Measurements from ENCODE around the gene ATRIP.

ATRIP gene

GRCh38 chr3:48410205-48411040, 36.1 kb upstream of the ATRIP start:
- Histone ChIP-seq H3K27me3 (ENCODE audit: insufficient read depth, poor library complexity, severe bottlenecking) (no peaks in the 10 kb centered on the region), H3K9me3 (ENCODE audit: severe bottlenecking) (no peaks in the 10 kb centered on the region), H3K36me3 (ENCODE audit: low read depth) (peaks cover 96% of the 10 kb centered on the region), H3K4me1 (ENCODE audit: insufficient read depth, poor library complexity, severe bottlenecking) (no peaks in the 10 kb centered on the region), H3K4me3 (ENCODE audit: severe bottlenecking) (no peak overlapping the region), H3K27ac (ENCODE audit: poor library complexity, severe bottlenecking) (no peak overlapping the region)
- ATAC-seq (ENCODE audit: low read depth) (no peak), DNase-seq (ENCODE audit: low spot score) (peak; percentile 45)
- no peak for TF ChIP-seq CTCF (IDR thresholded peaks at IDR 0.05; ENCODE audit: poor library complexity, severe bottlenecking)

GRCh38 chr3:48411041-48411588, 35.4 kb upstream of the ATRIP start:
- peak; percentile 32 for DNase-seq (ENCODE audit: low spot score)
- no peak overlapping the region for H3K4me3 ChIP-seq (ENCODE audit: severe bottlenecking)
- H3K9me3 ChIP-seq (ENCODE audit: severe bottlenecking): no peaks in the 10 kb centered on the region
- no peak for TF ChIP-seq CTCF (IDR thresholded peaks at IDR 0.05; ENCODE audit: poor library complexity, severe bottlenecking)
- no peak for ATAC-seq (ENCODE audit: low read depth)
- no peak overlapping the region for H3K27ac ChIP-seq (ENCODE audit: poor library complexity, severe bottlenecking)
- no peaks in the 10 kb centered on the region for H3K4me1 ChIP-seq (ENCODE audit: insufficient read depth, poor library complexity, severe bottlenecking)
- H3K27me3 ChIP-seq (ENCODE audit: insufficient read depth, poor library complexity, severe bottlenecking): no peaks in the 10 kb centered on the region
- H3K36me3 ChIP-seq (ENCODE audit: low read depth): peaks cover 100% of the 10 kb centered on the region

GRCh38 chr3:48411606-48412374, 34.7 kb upstream of the ATRIP start:
- peak; percentile 45 for DNase-seq (ENCODE audit: low spot score)
- TF ChIP-seq CTCF (IDR thresholded peaks at IDR 0.05; ENCODE audit: poor library complexity, severe bottlenecking): no peak
- no peak for ATAC-seq (ENCODE audit: low read depth)
- Histone ChIP-seq H3K9me3 (ENCODE audit: severe bottlenecking) (no peaks in the 10 kb centered on the region), H3K27me3 (ENCODE audit: insufficient read depth, poor library complexity, severe bottlenecking) (no peaks in the 10 kb centered on the region), H3K27ac (ENCODE audit: poor library complexity, severe bottlenecking) (no peak overlapping the region), H3K4me1 (ENCODE audit: insufficient read depth, poor library complexity, severe bottlenecking) (no peaks in the 10 kb centered on the region), H3K4me3 (ENCODE audit: severe bottlenecking) (no peak overlapping the region), H3K36me3 (ENCODE audit: low read depth) (peaks cover 100% of the 10 kb centered on the region)

GRCh38 chr3:48412375-48413001, 34.0 kb upstream of the ATRIP start:
- peaks cover 100% of the 10 kb centered on the region for H3K36me3 ChIP-seq (ENCODE audit: low read depth)
- no peak overlapping the region for H3K4me3 ChIP-seq (ENCODE audit: severe bottlenecking)
- DNase-seq (ENCODE audit: low spot score) (peak; percentile 41), ATAC-seq (ENCODE audit: low read depth) (no peak)
- H3K27ac ChIP-seq (ENCODE audit: poor library complexity, severe bottlenecking): no peak overlapping the region
- TF ChIP-seq CTCF (IDR thresholded peaks at IDR 0.05; ENCODE audit: poor library complexity, severe bottlenecking): no peak
- H3K9me3 ChIP-seq (ENCODE audit: severe bottlenecking): no peaks in the 10 kb centered on the region
- no peaks in the 10 kb centered on the region for H3K4me1 ChIP-seq (ENCODE audit: insufficient read depth, poor library complexity, severe bottlenecking)
- no peaks in the 10 kb centered on the region for H3K27me3 ChIP-seq (ENCODE audit: insufficient read depth, poor library complexity, severe bottlenecking)

All from RWPE2 (cell line).